GM12878 (cell line): ENCODE data around the gene ANKRD44. TPM values are rescaled to one million over a fixed set of nuclear protein-coding genes. Genes with fewer than 3 reads are reported as not detected.

Experiments used
- CREB1 ChIP-seq: IDR thresholded peaks from 2 replicates; pipeline ENCODE4 v1.6.1; 2012; ENCODE audit warnings: low read depth, mild to moderate bottlenecking, inconsistent platforms
- CREM ChIP-seq: IDR thresholded peaks from 2 replicates; pipeline ENCODE4 v1.6.1; 2014; ENCODE audit warnings: antibody characterized with exemption, low read depth
- EED ChIP-seq: sonication (generic); IDR thresholded peaks from 2 replicates; pipeline ENCODE4 v1.6.1; 2016; ENCODE audit warnings: antibody characterized with exemption, low read depth
- EGR1 ChIP-seq, 2 experiments: IDR thresholded peaks; 1 replicate in 1 of 2; 2 replicates in 1 of 2; pipeline ENCODE4 v1.6.1; 2011 to 2012; ENCODE audit warnings: low read depth in 2 of 2, low read length in 2 of 2, borderline replicate concordance in 1 of 2, mild to moderate bottlenecking in 1 of 2, moderate library complexity in 1 of 2
- HDAC6 ChIP-seq: fragments of 200-600 bp; sonication (generic); IDR thresholded peaks from one replicate; pipeline ENCODE4 v1.8.0; 2017; ENCODE audit warnings: antibody characterized with exemption; ENCODE audit not compliant: unreplicated experiment
- JUNB ChIP-seq: IDR thresholded peaks from 2 replicates; pipeline ENCODE4 v1.6.1; 2016; ENCODE audit warnings: antibody characterized with exemption, mild to moderate bottlenecking
- KDM1A ChIP-seq: fragments of 200-600 bp; sonication (generic); IDR thresholded peaks from 2 replicates; pipeline ENCODE4 v1.6.1; 2016; ENCODE audit warnings: borderline replicate concordance
- MTA2 ChIP-seq: fragments of 450-650 bp; IDR thresholded peaks from 2 replicates; pipeline ENCODE4 v1.6.1; 2016; ENCODE audit warnings: low read depth, mild to moderate bottlenecking, moderate library complexity
- NFIC ChIP-seq: IDR thresholded peaks from 2 replicates; pipeline ENCODE4 v1.6.1; 2012; ENCODE audit warnings: low read depth, mild to moderate bottlenecking, inconsistent platforms, low read length, moderate library complexity
- POLR2A ChIP-seq: IDR thresholded peaks from 2 replicates; pipeline ENCODE4 v1.6.1; 2011; ENCODE audit warnings: low read depth, mild to moderate bottlenecking, low read length
- TCF12 ChIP-seq: IDR thresholded peaks from 2 replicates; pipeline ENCODE4 v1.6.1; 2011; ENCODE audit warnings: low read depth, mild to moderate bottlenecking, low read length
- YY1 ChIP-seq: IDR thresholded peaks from 2 replicates; pipeline ENCODE4 v1.6.1; 2011; ENCODE audit warnings: low read depth, mild to moderate bottlenecking, low read length
- polyA plus RNA-seq, 11 experiments: library from polyadenylated mRNA; depleted of rRNA in 4 of 11; unstranded in 6 of 11; stranded (reverse) in 5 of 11; fragments of >200 nt; fragmentation: Nextera tagmentation in 4 of 11; fragmentation: Illumina TruSeq in 1 of 11; extraction: Ambion mirVana in 4 of 11; extraction: Trizol in 1 of 11; gene quantifications; 1 replicate in 1 of 11; 2 replicates in 10 of 11; pipeline versions ENCODE4 v1.2.1 to v1.2.3, GENCODE V29; 2011 to 2016; ENCODE audit warnings: inconsistent platforms in 2 of 11, missing spikeins in 2 of 11, low read depth in 1 of 11
- total RNA-seq, 4 experiments: library from RNA; depleted of rRNA in 3 of 4; stranded (reverse); fragments of >200 nt in 3 of 4; fragmentation: Illumina TruSeq in 1 of 4; extraction: Trizol in 1 of 4; gene quantifications; 2 replicates each; pipeline versions ENCODE4 v1.2.1 to v1.2.3, GENCODE V29; 2013 to 2021
- TF ChIP-seq, protein P1 (sequence below): fragments of 450-650 bp; IDR thresholded peaks from 2 replicates; pipeline ENCODE4 v1.6.1; 2017; ENCODE audit warnings: mild to moderate bottlenecking, moderate library complexity
- TF ChIP-seq, protein P2 (sequence below): fragments of 450-650 bp; IDR thresholded peaks from 2 replicates; pipeline ENCODE4 v1.6.1; 2017; ENCODE audit warnings: mild to moderate bottlenecking
- TF ChIP-seq, protein P3 (sequence below): IDR thresholded peaks from 2 replicates; pipeline ENCODE4 v1.6.1; 2011; ENCODE audit warnings: borderline replicate concordance, low read depth, mild to moderate bottlenecking, moderate library complexity, low read length; ENCODE audit not compliant: insufficient read depth, poor library complexity, severe bottlenecking
- TF ChIP-seq, protein P4 (sequence below): IDR thresholded peaks from 2 replicates; pipeline ENCODE4 v1.6.1; 2012; ENCODE audit warnings: low read length, inconsistent platforms
- TF ChIP-seq, protein P5 (sequence below): fragments of 450-650 bp; IDR thresholded peaks from 2 replicates; pipeline ENCODE4 v1.6.1; 2016; ENCODE audit warnings: mild to moderate bottlenecking, moderate library complexity, borderline replicate concordance

The ANKRD44 gene
- total and polyA plus RNA-seq, 10 of the 15 experiments (the other 5 are each of a cell fraction or from before 2014, with no cell fraction given): 19.1 to 99.1 (median 59.6) TPM

DNA sequence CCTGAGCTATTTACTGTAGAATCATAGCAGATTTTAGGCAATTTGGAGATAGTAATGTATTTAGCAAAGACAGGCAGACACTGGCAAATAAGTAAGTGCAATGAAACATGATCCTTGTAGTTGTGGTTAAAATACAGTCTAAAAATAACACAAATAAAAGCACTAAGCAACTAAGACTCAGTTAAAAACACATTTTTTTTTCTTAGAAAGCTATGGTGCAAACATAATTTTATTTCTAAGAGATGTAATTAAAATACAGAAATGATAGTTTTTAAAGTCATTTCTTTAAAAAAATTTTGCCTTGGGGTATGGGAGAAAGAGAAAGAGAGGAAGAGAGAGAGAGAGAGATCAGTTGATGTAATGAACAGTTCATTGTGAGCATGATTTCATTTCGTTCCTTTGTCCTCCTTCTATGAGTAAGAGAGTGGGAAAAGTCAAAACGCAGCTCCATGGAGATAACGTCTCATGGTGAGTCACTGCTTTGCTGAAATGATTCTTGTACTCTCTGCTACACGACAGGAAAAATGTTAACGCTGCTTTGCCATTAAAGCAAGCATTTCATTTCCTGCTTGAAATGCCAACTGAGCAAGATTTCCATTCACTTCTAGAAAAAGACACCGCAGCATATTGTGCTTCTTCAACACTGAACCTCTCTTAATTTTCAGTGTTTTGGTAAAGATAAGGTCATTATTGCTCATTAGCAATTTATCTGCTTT is 322.8 kb downstream of the ANKRD44 start (continued):
- TF ChIP-seq, protein P1, sequence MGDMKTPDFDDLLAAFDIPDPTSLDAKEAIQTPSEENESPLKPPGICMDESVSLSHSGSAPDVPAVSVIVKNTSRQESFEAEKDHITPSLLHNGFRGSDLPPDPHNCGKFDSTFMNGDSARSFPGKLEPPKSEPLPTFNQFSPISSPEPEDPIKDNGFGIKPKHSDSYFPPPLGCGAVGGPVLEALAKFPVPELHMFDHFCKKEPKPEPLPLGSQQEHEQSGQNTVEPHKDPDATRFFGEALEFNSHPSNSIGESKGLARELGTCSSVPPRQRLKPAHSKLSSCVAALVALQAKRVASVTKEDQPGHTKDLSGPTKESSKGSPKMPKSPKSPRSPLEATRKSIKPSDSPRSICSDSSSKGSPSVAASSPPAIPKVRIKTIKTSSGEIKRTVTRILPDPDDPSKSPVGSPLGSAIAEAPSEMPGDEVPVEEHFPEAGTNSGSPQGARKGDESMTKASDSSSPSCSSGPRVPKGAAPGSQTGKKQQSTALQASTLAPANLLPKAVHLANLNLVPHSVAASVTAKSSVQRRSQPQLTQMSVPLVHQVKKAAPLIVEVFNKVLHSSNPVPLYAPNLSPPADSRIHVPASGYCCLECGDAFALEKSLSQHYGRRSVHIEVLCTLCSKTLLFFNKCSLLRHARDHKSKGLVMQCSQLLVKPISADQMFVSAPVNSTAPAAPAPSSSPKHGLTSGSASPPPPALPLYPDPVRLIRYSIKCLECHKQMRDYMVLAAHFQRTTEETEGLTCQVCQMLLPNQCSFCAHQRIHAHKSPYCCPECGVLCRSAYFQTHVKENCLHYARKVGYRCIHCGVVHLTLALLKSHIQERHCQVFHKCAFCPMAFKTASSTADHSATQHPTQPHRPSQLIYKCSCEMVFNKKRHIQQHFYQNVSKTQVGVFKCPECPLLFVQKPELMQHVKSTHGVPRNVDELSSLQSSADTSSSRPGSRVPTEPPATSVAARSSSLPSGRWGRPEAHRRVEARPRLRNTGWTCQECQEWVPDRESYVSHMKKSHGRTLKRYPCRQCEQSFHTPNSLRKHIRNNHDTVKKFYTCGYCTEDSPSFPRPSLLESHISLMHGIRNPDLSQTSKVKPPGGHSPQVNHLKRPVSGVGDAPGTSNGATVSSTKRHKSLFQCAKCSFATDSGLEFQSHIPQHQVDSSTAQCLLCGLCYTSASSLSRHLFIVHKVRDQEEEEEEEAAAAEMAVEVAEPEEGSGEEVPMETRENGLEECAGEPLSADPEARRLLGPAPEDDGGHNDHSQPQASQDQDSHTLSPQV: no peak
- no peak for TF ChIP-seq MTA2
- peak; percentile 91 for TF ChIP-seq JUNB
- TF ChIP-seq KDM1A: no peak
- TF ChIP-seq TCF12: no peak
- TF ChIP-seq, protein P2, sequence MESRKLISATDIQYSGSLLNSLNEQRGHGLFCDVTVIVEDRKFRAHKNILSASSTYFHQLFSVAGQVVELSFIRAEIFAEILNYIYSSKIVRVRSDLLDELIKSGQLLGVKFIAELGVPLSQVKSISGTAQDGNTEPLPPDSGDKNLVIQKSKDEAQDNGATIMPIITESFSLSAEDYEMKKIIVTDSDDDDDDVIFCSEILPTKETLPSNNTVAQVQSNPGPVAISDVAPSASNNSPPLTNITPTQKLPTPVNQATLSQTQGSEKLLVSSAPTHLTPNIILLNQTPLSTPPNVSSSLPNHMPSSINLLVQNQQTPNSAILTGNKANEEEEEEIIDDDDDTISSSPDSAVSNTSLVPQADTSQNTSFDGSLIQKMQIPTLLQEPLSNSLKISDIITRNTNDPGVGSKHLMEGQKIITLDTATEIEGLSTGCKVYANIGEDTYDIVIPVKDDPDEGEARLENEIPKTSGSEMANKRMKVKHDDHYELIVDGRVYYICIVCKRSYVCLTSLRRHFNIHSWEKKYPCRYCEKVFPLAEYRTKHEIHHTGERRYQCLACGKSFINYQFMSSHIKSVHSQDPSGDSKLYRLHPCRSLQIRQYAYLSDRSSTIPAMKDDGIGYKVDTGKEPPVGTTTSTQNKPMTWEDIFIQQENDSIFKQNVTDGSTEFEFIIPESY: no peak
- TF ChIP-seq, protein P3, sequence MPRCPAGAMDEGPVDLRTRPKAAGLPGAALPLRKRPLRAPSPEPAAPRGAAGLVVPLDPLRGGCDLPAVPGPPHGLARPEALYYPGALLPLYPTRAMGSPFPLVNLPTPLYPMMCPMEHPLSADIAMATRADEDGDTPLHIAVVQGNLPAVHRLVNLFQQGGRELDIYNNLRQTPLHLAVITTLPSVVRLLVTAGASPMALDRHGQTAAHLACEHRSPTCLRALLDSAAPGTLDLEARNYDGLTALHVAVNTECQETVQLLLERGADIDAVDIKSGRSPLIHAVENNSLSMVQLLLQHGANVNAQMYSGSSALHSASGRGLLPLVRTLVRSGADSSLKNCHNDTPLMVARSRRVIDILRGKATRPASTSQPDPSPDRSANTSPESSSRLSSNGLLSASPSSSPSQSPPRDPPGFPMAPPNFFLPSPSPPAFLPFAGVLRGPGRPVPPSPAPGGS: peak; percentile 34
- no peak for TF ChIP-seq YY1
- TF ChIP-seq POLR2A: no peak
- TF ChIP-seq HDAC6: no peak
- TF ChIP-seq, protein P4, sequence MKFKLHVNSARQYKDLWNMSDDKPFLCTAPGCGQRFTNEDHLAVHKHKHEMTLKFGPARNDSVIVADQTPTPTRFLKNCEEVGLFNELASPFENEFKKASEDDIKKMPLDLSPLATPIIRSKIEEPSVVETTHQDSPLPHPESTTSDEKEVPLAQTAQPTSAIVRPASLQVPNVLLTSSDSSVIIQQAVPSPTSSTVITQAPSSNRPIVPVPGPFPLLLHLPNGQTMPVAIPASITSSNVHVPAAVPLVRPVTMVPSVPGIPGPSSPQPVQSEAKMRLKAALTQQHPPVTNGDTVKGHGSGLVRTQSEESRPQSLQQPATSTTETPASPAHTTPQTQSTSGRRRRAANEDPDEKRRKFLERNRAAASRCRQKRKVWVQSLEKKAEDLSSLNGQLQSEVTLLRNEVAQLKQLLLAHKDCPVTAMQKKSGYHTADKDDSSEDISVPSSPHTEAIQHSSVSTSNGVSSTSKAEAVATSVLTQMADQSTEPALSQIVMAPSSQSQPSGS: 0 out of 2 replicates have a peak, but pooled peaks have one; percentile 38
- TF ChIP-seq CREB1: peak; percentile 34; the same call in 1 of the 2 replicates
- no peak for TF ChIP-seq EGR1 (IDR thresholded peaks at IDR 0.05; ENCODE audit: borderline replicate concordance in 1 of 2, low read depth in 2 of 2, low read length in 2 of 2)
- TF ChIP-seq NFIC: peak; percentile 66; the same call in 1 of the 2 replicates
- peak; percentile 86 for TF ChIP-seq EED
- TF ChIP-seq, protein P5, sequence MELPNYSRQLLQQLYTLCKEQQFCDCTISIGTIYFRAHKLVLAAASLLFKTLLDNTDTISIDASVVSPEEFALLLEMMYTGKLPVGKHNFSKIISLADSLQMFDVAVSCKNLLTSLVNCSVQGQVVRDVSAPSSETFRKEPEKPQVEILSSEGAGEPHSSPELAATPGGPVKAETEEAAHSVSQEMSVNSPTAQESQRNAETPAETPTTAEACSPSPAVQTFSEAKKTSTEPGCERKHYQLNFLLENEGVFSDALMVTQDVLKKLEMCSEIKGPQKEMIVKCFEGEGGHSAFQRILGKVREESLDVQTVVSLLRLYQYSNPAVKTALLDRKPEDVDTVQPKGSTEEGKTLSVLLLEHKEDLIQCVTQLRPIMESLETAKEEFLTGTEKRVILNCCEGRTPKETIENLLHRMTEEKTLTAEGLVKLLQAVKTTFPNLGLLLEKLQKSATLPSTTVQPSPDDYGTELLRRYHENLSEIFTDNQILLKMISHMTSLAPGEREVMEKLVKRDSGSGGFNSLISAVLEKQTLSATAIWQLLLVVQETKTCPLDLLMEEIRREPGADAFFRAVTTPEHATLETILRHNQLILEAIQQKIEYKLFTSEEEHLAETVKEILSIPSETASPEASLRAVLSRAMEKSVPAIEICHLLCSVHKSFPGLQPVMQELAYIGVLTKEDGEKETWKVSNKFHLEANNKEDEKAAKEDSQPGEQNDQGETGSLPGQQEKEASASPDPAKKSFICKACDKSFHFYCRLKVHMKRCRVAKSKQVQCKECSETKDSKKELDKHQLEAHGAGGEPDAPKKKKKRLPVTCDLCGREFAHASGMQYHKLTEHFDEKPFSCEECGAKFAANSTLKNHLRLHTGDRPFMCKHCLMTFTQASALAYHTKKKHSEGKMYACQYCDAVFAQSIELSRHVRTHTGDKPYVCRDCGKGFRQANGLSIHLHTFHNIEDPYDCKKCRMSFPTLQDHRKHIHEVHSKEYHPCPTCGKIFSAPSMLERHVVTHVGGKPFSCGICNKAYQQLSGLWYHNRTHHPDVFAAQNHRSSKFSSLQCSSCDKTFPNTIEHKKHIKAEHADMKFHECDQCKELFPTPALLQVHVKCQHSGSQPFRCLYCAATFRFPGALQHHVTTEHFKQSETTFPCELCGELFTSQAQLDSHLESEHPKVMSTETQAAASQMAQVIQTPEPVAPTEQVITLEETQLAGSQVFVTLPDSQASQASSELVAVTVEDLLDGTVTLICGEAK: no peak
- peak; percentile 67; the same call in 1 of the 2 replicates for TF ChIP-seq CREM
